Endodermal cell (in vitro differentiated cells): ENCODE results near the gene RPL29. TPM values are rescaled to one million over a fixed set of nuclear protein-coding genes. Genes with fewer than 3 reads are reported as not detected.
"Not testable (repeated sequence)": the region's sequence is repeated elsewhere in the genome, so short reads cannot be mapped to it uniquely, and the experiment has no call there.

Source experiments
- DNase-seq: peaks from one replicate; pipeline ENCODE4 v3.0.0-alpha.2; 2017
- H3K27ac ChIP-seq: 2 replicates; pipeline ENCODE4 v1.5.1; 2013; ENCODE audit warnings: mild to moderate bottlenecking, low read depth, low read length, moderate library complexity
- H3K27me3 ChIP-seq: 2 replicates; pipeline ENCODE4 v1.6.1; 2013; ENCODE audit warnings: mild to moderate bottlenecking, low read length, moderate library complexity; ENCODE audit not compliant: insufficient read depth, control insufficient read depth, poor library complexity, severe bottlenecking
- H3K36me3 ChIP-seq: 2 replicates; pipeline ENCODE4 v1.7.0; 2013; ENCODE audit warnings: mild to moderate bottlenecking, low read length, moderate library complexity; ENCODE audit not compliant: control insufficient read depth, insufficient read depth
- H3K4me1 ChIP-seq: one replicate; pipeline ENCODE4 v1.7.0; 2013; ENCODE audit warnings: low read length; ENCODE audit not compliant: control insufficient read depth, insufficient read depth
- H3K4me3 ChIP-seq: 2 replicates; pipeline ENCODE4 v1.5.1; 2013; ENCODE audit warnings: mild to moderate bottlenecking, low read length, moderate library complexity
- H3K9ac ChIP-seq: 2 replicates; pipeline ENCODE4 v1.6.1; 2013; ENCODE audit warnings: mild to moderate bottlenecking, low read length, moderate library complexity; ENCODE audit not compliant: poor library complexity, severe bottlenecking; ENCODE audit errors: extremely low read depth
- H3K9me3 ChIP-seq: 2 replicates; pipeline ENCODE4 v1.6.1; 2013; ENCODE audit warnings: mild to moderate bottlenecking, low read length, moderate library complexity; ENCODE audit not compliant: control insufficient read depth
- H3K27ac Mint-ChIP-seq: 2 replicates; pipeline ENCODE4 v1.8.0; 2020; ENCODE audit warnings: mixed read lengths
- H3K27me3 Mint-ChIP-seq: 2 replicates; pipeline ENCODE4 v1.8.0; 2021; ENCODE audit warnings: mild to moderate bottlenecking, mixed read lengths; ENCODE audit not compliant: insufficient read depth
- H3K36me3 Mint-ChIP-seq: 2 replicates; pipeline ENCODE4 v1.8.0; 2020; ENCODE audit warnings: low read depth, mixed read lengths
- H3K4me1 Mint-ChIP-seq: 2 replicates; pipeline ENCODE4 v1.8.0; 2020; ENCODE audit warnings: mixed read lengths
- H3K4me3 Mint-ChIP-seq: 2 replicates; pipeline ENCODE4 v1.8.0; 2020; ENCODE audit warnings: mild to moderate bottlenecking, moderate library complexity, mixed read lengths
- H3K9me3 Mint-ChIP-seq: 2 replicates; pipeline ENCODE4 v1.8.0; 2020; ENCODE audit warnings: mild to moderate bottlenecking, mixed read lengths
- CTCF ChIP-seq: fragments of 200-600 bp; sonication (generic); conservative IDR thresholded peaks from 2 replicates; pipeline ENCODE4 v1.5.0; 2021; ENCODE audit warnings: antibody characterized with exemption, mild to moderate bottlenecking
- WGBS, 2 experiments: methylation state at CpG; one replicate each; pipeline versions ENCODE4 v1.1.5 to v1.1.7; 2013; ENCODE audit warnings: missing lambda C conversion rate in 2 of 2, mixed read lengths in 1 of 2; ENCODE audit not compliant: insufficient coverage in 1 of 2, insufficient read length in 1 of 2; 5-methylcytosine and 5-hydroxymethylcytosine counted together
- total RNA-seq, 2 donors: library from RNA; stranded (reverse); fragmentation: NEBNext Ultra II Directional in 1 of 2; extraction: Animal tissue kit (Norgen Biotek cat#: 25700) in 1 of 2; gene quantifications; 2 replicates in 1 of 2; 3 replicates in 1 of 2; pipeline ENCODE4 v1.2.1, GENCODE V29; 2021

The RPL29 gene
- total RNA-seq, 2 donors from 2014 or later: 1,325 to 1,600 TPM

GRCh38 chr3:51994530-51994929 is 1.2 kb downstream of the RPL29 start:
- 87 to 92% methylated on average over 2 of the region's 2 CpGs for WGBS, 2 experiments
- DNase-seq: no peak
- peak overlapping the region; percentile 94 for H3K4me3 ChIP-seq
- TF ChIP-seq CTCF: no peak
- H3K27ac ChIP-seq: no peak overlapping the region
- H3K36me3 ChIP-seq: peaks cover 32% of the 10 kb centered on the region
- Mint-ChIP-seq H3K36me3 (peaks cover 45% of the 10 kb centered on the region), H3K9me3 (no peaks in the 10 kb centered on the region), H3K4me1 (peaks cover 23% of the 10 kb centered on the region), H3K27me3 (no peaks in the 10 kb centered on the region), H3K27ac (peak overlapping the region; percentile 100), H3K4me3 (peak overlapping the region; percentile 100)
- no peaks in the 10 kb centered on the region for H3K9me3 ChIP-seq
- H3K27me3 ChIP-seq: no peaks in the 10 kb centered on the region
- peak overlapping the region; percentile 96 for H3K9ac ChIP-seq
- peaks cover 12% of the 10 kb centered on the region for H3K4me1 ChIP-seq

- peaks cover 23% of the 10 kb centered on the region for H3K4me1 Mint-ChIP-seq
- H3K36me3 ChIP-seq: peaks cover 32% of the 10 kb centered on the region
- H3K4me3 Mint-ChIP-seq: peak overlapping the region; percentile 100
- H3K27me3 ChIP-seq, H3K27me3 Mint-ChIP-seq, H3K9me3 Mint-ChIP-seq, H3K27ac ChIP-seq, H3K9ac ChIP-seq, DNase-seq, H3K9me3 ChIP-seq: not testable (repeated sequence)
- peak overlapping the region; percentile 94 for H3K4me3 ChIP-seq
- H3K36me3 Mint-ChIP-seq: peaks cover 45% of the 10 kb centered on the region
- H3K27ac Mint-ChIP-seq: peak overlapping the region; percentile 84
- H3K4me1 ChIP-seq: peaks cover 12% of the 10 kb centered on the region
- 90 to 100% methylated on average over 2 to 7 of the region's 13 CpGs for WGBS, 2 experiments
Measured at GRCh38 chr3:51993657-51994056, 2.0 kb downstream of the RPL29 start.

GRCh38 chr3:51992017-51992682 is 3.5 kb downstream of the RPL29 start:
- Mint-ChIP-seq H3K27ac (peak overlapping the region; percentile 30), H3K36me3 (peaks cover 45% of the 10 kb centered on the region), H3K27me3 (no peaks in the 10 kb centered on the region), H3K4me3 (no peak overlapping the region), H3K9me3 (no peaks in the 10 kb centered on the region), H3K4me1 (peaks cover 17% of the 10 kb centered on the region)
- no peak for TF ChIP-seq CTCF
- Histone ChIP-seq H3K4me3 (no peak overlapping the region), H3K27ac (peak overlapping the region; percentile 44), H3K4me1 (peaks cover 6% of the 10 kb centered on the region), H3K9ac (no peak overlapping the region), H3K36me3 (peaks cover 32% of the 10 kb centered on the region), H3K9me3 (no peaks in the 10 kb centered on the region), H3K27me3 (no peaks in the 10 kb centered on the region)
- peak; percentile 52 for DNase-seq
- 93 to 98% methylated on average over 2 to 3 of the region's 3 CpGs for WGBS, 2 experiments

- 96 to 100% methylated on average over 4 to 38 of the region's 38 CpGs for WGBS, 2 experiments
- not testable (repeated sequence) for H3K27ac Mint-ChIP-seq, H3K9ac ChIP-seq
Measured at GRCh38 chr3:51990501-51990971, 5.2 kb downstream of the RPL29 start.

More at GRCh38 chr3:51990501-51990971, 5.2 kb downstream of the RPL29 start:
- H3K27me3 ChIP-seq, H3K4me3 Mint-ChIP-seq, H3K27me3 Mint-ChIP-seq, H3K4me1 ChIP-seq, H3K9me3 ChIP-seq, H3K9me3 Mint-ChIP-seq, H3K27ac ChIP-seq, H3K4me3 ChIP-seq: not testable (repeated sequence)
- peaks cover 17% of the 10 kb centered on the region for H3K4me1 Mint-ChIP-seq
- H3K36me3 ChIP-seq: peaks cover 32% of the 10 kb centered on the region
- peaks cover 43% of the 10 kb centered on the region for H3K36me3 Mint-ChIP-seq
- peak; percentile 69 for DNase-seq
